WTC11 (cell line): ENCODE data around the gene MORC3. TPM values are rescaled to one million over a fixed set of nuclear protein-coding genes. Genes with fewer than 3 reads are reported as not detected.

ENCODE experiments used
- ATAC-seq: fragments of 200-7000 bp; cut with Tn5 transposase; 2 replicates; pipeline ENCODE4 v1.10.0; 2021; ENCODE audit warnings: mild to moderate bottlenecking, moderate library complexity
- CTCF ChIA-PET: fragments of 300-600 bp; sonication (Branson Sonifier 250); formaldehyde crosslinking; loops from one replicate; lab custom pipeline; 2021; ENCODE audit warnings: antibody characterized with exemption; lab: Charles Lee
- POLR2A ChIA-PET: fragments of 350-600 bp; sonication (Branson Sonifier 250); formaldehyde crosslinking; loops from one replicate; lab custom pipeline; 2021; ENCODE audit warnings: antibody characterized with exemption; lab: Charles Lee
- DNase-seq: peaks from one replicate; pipeline ENCODE4 v3.0.0; 2021; ENCODE audit warnings: low spot score
- H3K27ac Mint-ChIP-seq: 2 replicates; pipeline ENCODE4 v1.8.0; 2021; ENCODE audit warnings: mixed read lengths
- H3K27me3 Mint-ChIP-seq: 2 replicates; pipeline ENCODE4 v1.8.0; 2021; ENCODE audit warnings: low read depth, mild to moderate bottlenecking, moderate library complexity, mixed read lengths
- H3K36me3 Mint-ChIP-seq: 2 replicates; pipeline ENCODE4 v1.8.0; 2021; ENCODE audit warnings: mixed read lengths
- H3K4me1 Mint-ChIP-seq: 2 replicates; pipeline ENCODE4 v1.8.0; 2022; ENCODE audit warnings: mixed read lengths
- H3K4me3 Mint-ChIP-seq: 2 replicates; pipeline ENCODE4 v1.8.0; 2021; ENCODE audit warnings: mild to moderate bottlenecking, moderate library complexity, mixed read lengths
- H3K9me3 Mint-ChIP-seq: 2 replicates; pipeline ENCODE4 v1.8.0; 2021; ENCODE audit warnings: mixed read lengths
- ARID4B ChIP-seq: sonication (generic); formaldehyde crosslinking; IDR thresholded peaks from 2 replicates; pipeline ENCODE4 v1.8.0; 2023; ENCODE audit warnings: missing genetic modification reagents, mild to moderate bottlenecking, borderline replicate concordance
- ATF6 ChIP-seq: sonication (generic); formaldehyde crosslinking; IDR thresholded peaks from 2 replicates; pipeline ENCODE4 v1.8.1; 2023; ENCODE audit warnings: mild to moderate bottlenecking, missing genetic modification reagents
- CBFB ChIP-seq: sonication (generic); formaldehyde crosslinking; IDR thresholded peaks from 2 replicates; pipeline ENCODE4 v1.8.1; 2022; ENCODE audit warnings: mild to moderate bottlenecking, low read depth, missing genetic modification reagents
- E2F4 ChIP-seq: sonication (generic); formaldehyde crosslinking; IDR thresholded peaks from 2 replicates; pipeline ENCODE4 v1.8.1; 2022; ENCODE audit warnings: low read depth, mild to moderate bottlenecking, moderate library complexity, missing genetic modification reagents, borderline replicate concordance
- ELF4 ChIP-seq: sonication (generic); formaldehyde crosslinking; IDR thresholded peaks from 2 replicates; pipeline ENCODE4 v1.8.1; 2022; ENCODE audit warnings: low read depth, mild to moderate bottlenecking, moderate library complexity, missing genetic modification reagents
- ETV6 ChIP-seq: sonication (generic); formaldehyde crosslinking; IDR thresholded peaks from 2 replicates; pipeline ENCODE4 v1.8.1; 2022; ENCODE audit warnings: mild to moderate bottlenecking, missing genetic modification reagents
- HMGA2 ChIP-seq: fragments of 250-450 bp; sonication (Bioruptor Pico); IDR thresholded peaks from 2 replicates; pipeline ENCODE4 v1.4.0; 2021; ENCODE audit warnings: mild to moderate bottlenecking, moderate library complexity
- JAZF1 ChIP-seq: fragments of 250-450 bp; sonication (Bioruptor Pico); IDR thresholded peaks from 2 replicates; pipeline ENCODE4 v1.9.0; 2021; ENCODE audit warnings: moderate library complexity, mild to moderate bottlenecking, inconsistent platforms
- JUN ChIP-seq: sonication (generic); formaldehyde crosslinking; IDR thresholded peaks from 2 replicates; pipeline ENCODE4 v1.8.0; 2023; ENCODE audit warnings: mild to moderate bottlenecking, missing genetic modification reagents
- TCF7 ChIP-seq: sonication (generic); formaldehyde crosslinking; IDR thresholded peaks from 2 replicates; pipeline ENCODE4 v1.8.0; 2022; ENCODE audit warnings: mild to moderate bottlenecking, low read depth, missing genetic modification reagents, moderate library complexity
- USF2 ChIP-seq: sonication (generic); formaldehyde crosslinking; IDR thresholded peaks from 2 replicates; pipeline ENCODE4 v1.8.1; 2023; ENCODE audit warnings: mild to moderate bottlenecking, missing genetic modification reagents, moderate library complexity
- ZNF263 ChIP-seq: sonication (generic); formaldehyde crosslinking; IDR thresholded peaks from 2 replicates; pipeline ENCODE4 v1.8.1; 2022; ENCODE audit warnings: low read depth, mild to moderate bottlenecking, moderate library complexity, missing genetic modification reagents
- ZNF396 ChIP-seq: fragments of 250-450 bp; sonication (Bioruptor Pico); IDR thresholded peaks from 2 replicates; pipeline ENCODE4 v1.8.0; 2021; ENCODE audit warnings: mild to moderate bottlenecking, moderate library complexity, borderline replicate concordance
- ZNF423 ChIP-seq: fragments of 250-450 bp; sonication (Bioruptor Pico); IDR thresholded peaks from 2 replicates; pipeline ENCODE4 v2.1.2; 2022; ENCODE audit warnings: mild to moderate bottlenecking, moderate library complexity
- ZNF425 ChIP-seq: fragments of 250-450 bp; sonication (Bioruptor Pico); conservative IDR thresholded peaks from 2 replicates; pipeline ENCODE4 v1.9.0; 2021; ENCODE audit warnings: mild to moderate bottlenecking
- ZNF512 ChIP-seq: sonication (generic); formaldehyde crosslinking; IDR thresholded peaks from 2 replicates; pipeline ENCODE4 v1.8.1; 2022; ENCODE audit warnings: missing genetic modification reagents, borderline replicate concordance
- ZNF671 ChIP-seq: fragments of 250-450 bp; sonication (Bioruptor Pico); IDR thresholded peaks from 2 replicates; pipeline ENCODE4 v1.8.0; 2021; ENCODE audit warnings: mild to moderate bottlenecking
- total RNA-seq: library from RNA; stranded (reverse); gene quantifications from 3 replicates; pipeline ENCODE4 v1.2.3, GENCODE V29; 2021

MORC3 gene
- total RNA-seq, 1 experiment from 2014 or later, result 15.9 TPM

GRCh38 chr21:36412916-36413315 is 92.9 kb downstream of the MORC3 start:
- no peak overlapping the region for H3K4me3 Mint-ChIP-seq
- ChIA-PET CTCF (no interaction called here), POLR2A (no interaction called here)
- H3K27ac Mint-ChIP-seq, result no peak overlapping the region
- DNase-seq (no peak), ATAC-seq (no peak)
- H3K9me3 Mint-ChIP-seq, result no peaks in the 10 kb centered on the region
- no peak for TF ChIP-seq ELF4 (CRISPR knock-in tag)
- TF ChIP-seq CBFB (CRISPR knock-in tag), result no peak
- TF ChIP-seq ZNF263 (CRISPR knock-in tag), result no peak
- no peak for TF ChIP-seq USF2 (CRISPR knock-in tag)
- TF ChIP-seq ZNF425 (CRISPR knock-in tag), result no peak
- no peak for TF ChIP-seq HMGA2 (CRISPR knock-in tag)
- TF ChIP-seq ZNF396, result no peak
- no peak for TF ChIP-seq ETV6 (CRISPR knock-in tag)
- no peak for TF ChIP-seq TCF7
- TF ChIP-seq ZNF671 (CRISPR knock-in tag), result no peak
- TF ChIP-seq JUN, result no peak
- no peak for TF ChIP-seq ZNF512 (CRISPR knock-in tag)
- H3K4me1 Mint-ChIP-seq, result peaks cover 12% of the 10 kb centered on the region
- peaks cover 48% of the 10 kb centered on the region for H3K36me3 Mint-ChIP-seq
- H3K27me3 Mint-ChIP-seq, result no peaks in the 10 kb centered on the region

- Mint-ChIP-seq H3K36me3 (peaks cover 38% of the 10 kb centered on the region), H3K4me1 (peaks cover 15% of the 10 kb centered on the region), H3K27ac (no peak overlapping the region), H3K27me3 (no peaks in the 10 kb centered on the region), H3K4me3 (no peak overlapping the region), H3K9me3 (no peaks in the 10 kb centered on the region)
- TF ChIP-seq ARID4B (CRISPR knock-in tag) (no peak), E2F4 (no peak), JAZF1 (CRISPR knock-in tag) (no peak), ATF6 (CRISPR knock-in tag) (no peak), ZNF423 (CRISPR knock-in tag) (peak; percentile 97)
- ChIA-PET POLR2A (no interaction called here), CTCF (interaction anchor here (0.9 kb wide), 1 partner anchor 10 kb away, joined by 5 read pairs; no protein-coding TSS in a partner anchor)
- DNase-seq, result no peak
- 0 out of 2 replicates have a peak, but pooled peaks have one; percentile 12 for ATAC-seq
Measured at GRCh38 chr21:36415375-36415774, 95.4 kb downstream of the MORC3 start.
